ENCODE results near the gene ABTB1. TPM values are rescaled to one million over a fixed set of nuclear protein-coding genes. Genes with fewer than 3 reads are reported as not detected.

Gene ABTB1
- total RNA-seq, 2 experiments from 2014 or later = 63.4 to 65.5 TPM

DNA sequence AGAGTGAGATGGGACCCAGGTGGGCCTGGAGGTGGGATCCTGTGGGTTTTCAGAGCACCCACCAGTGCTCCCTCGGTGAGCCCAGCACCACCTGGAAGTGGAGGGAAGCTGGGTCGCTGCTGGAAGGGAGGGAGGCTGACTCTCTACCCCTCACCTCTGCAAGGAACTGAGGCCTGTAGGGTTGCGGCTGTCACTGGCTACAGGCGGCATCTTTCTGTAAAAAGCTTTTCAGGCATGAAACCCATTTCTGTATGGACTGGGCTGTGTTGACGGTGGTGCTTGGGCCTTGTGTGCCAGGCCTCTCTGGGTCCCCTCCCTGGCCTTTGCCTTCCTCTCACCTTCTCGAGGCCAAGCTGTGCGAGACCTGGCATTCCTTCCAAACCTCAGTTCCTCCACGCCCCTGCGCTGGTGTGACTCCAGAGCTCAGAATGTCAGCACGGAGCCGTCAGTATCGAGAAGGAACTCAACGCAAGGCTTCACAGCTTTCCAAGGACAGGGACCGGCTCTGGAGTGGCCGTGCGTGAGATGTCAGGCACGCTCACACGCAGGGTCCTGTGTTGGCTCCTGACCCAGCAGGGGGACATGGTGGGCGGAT lies 16.6 kb downstream of the ABTB1 start:
- POLR2A ChIA-PET = no interaction called here
- Mint-ChIP-seq H3K27ac (no peak overlapping the region), H3K36me3 (no peaks in the 10 kb centered on the region), H3K9me3 (no peaks in the 10 kb centered on the region), H3K27me3 (peaks cover 2% of the 10 kb centered on the region), H3K4me3 (no peak overlapping the region), H3K4me1 (no peaks in the 10 kb centered on the region)
- DNase-seq (no peak), ATAC-seq (ENCODE audit: low read depth) (no peak)

GRCh38 chr3:127690106-127690505 lies 17.4 kb downstream of the ABTB1 start:
- Mint-ChIP-seq H3K4me1 (no peaks in the 10 kb centered on the region), H3K4me3 (no peak overlapping the region), H3K36me3 (no peaks in the 10 kb centered on the region), H3K9me3 (no peaks in the 10 kb centered on the region), H3K27ac (no peak overlapping the region), H3K27me3 (no peaks in the 10 kb centered on the region)
- POLR2A ChIA-PET = no interaction called here
- DNase-seq (no peak), ATAC-seq (ENCODE audit: low read depth) (no peak)

DNA sequence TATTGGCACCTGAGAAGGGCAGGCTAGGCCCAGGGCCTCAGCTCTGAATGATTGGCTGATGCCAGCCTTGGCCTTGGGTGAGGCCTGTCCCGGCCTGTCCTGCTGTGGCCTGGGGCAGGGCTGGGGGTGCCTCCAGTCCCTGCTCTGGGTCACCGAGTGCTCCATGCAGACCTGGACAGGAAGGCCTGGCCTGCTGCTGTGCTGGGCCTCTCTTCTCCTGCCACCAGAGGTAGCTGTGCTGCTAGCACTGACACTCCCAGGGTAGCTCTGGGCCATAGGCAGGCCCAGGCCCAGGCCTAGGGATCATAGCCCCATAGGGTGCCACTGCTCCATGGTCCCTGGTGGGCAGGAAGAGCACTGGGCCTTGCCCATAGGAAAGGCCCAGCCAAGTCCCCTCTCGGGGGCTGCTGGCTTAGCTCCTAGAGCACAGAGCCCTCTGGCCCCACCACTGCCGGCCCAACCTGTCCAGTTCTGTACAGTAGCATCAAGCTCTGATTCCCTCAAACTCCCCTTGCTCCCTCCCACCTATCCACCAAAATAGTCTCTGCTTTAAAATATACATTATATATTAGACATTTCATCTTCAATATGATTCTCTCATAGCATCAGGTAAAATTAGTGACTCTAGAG lies 18.2 kb downstream of the ABTB1 start:
- POLR2A ChIA-PET = no interaction called here
- Mint-ChIP-seq H3K4me1 (no peaks in the 10 kb centered on the region), H3K27me3 (no peaks in the 10 kb centered on the region), H3K9me3 (no peaks in the 10 kb centered on the region), H3K36me3 (no peaks in the 10 kb centered on the region), H3K27ac (no peak overlapping the region), H3K4me3 (no peak overlapping the region)
- DNase-seq = no peak
- ATAC-seq (ENCODE audit: low read depth) = peak; percentile 51

DNA sequence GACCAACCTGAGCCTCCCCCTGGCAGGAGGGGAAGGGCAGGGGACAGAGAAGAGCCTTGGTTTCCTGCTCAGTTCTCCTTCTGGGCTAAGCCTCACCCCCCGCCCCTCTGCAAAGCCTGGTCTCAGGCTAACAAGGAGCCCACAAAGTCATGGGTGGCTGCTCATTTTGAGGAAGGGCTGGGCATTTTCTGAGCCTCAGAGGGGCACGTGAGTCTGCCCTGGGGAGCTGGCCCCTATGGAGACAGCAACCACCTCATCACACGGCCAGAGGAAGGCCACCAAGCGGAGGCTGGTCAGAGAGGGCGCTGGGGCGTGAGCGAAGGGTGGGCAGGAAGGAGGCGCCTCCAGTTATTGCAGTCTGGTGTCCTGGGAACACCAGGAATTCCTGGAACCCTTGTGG lies 18.7 kb downstream of the ABTB1 start:
- H3K27me3 Mint-ChIP-seq = no peaks in the 10 kb centered on the region
- H3K27ac Mint-ChIP-seq = no peak overlapping the region
- H3K4me1 Mint-ChIP-seq = no peaks in the 10 kb centered on the region
- H3K9me3 Mint-ChIP-seq = no peaks in the 10 kb centered on the region
- DNase-seq = no peak
- no peak overlapping the region for H3K4me3 Mint-ChIP-seq
- no peak for ATAC-seq (ENCODE audit: low read depth)
- POLR2A ChIA-PET = no interaction called here
- no peaks in the 10 kb centered on the region for H3K36me3 Mint-ChIP-seq

DNA sequence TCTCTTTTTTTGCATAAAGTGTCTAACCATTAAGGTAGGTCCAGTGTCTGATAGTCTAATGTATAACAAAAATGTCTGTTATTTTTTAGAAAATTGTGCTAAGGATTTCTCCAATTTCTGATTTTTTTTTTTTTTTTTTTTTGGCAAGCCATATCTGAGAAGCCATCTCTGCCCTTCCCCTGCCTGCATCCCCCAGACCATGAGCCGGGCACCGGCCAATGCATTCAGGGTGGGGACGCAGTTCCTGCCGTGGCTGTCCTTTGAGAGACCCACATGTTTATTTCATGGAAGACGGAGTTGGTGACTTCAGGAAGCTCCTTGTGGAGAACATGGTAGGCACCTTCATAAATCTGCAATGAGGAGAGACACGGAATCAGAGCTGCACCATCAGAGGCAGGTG lies 19.2 kb downstream of the ABTB1 start:
- Mint-ChIP-seq H3K4me1 (no peaks in the 10 kb centered on the region), H3K4me3 (no peak overlapping the region), H3K27ac (no peak overlapping the region), H3K27me3 (no peaks in the 10 kb centered on the region), H3K9me3 (no peaks in the 10 kb centered on the region), H3K36me3 (no peaks in the 10 kb centered on the region)
- ATAC-seq (ENCODE audit: low read depth) (no peak), DNase-seq (no peak)
- POLR2A ChIA-PET = interaction anchor here (0.7 kb wide), 1 partner anchor 26 kb away, joined by 4 read pairs; no protein-coding TSS in a partner anchor

GRCh38 chr3:127692501-127693335 lies 20.0 kb downstream of the ABTB1 start:
- Mint-ChIP-seq H3K4me1 (no peaks in the 10 kb centered on the region), H3K4me3 (no peak overlapping the region), H3K9me3 (no peaks in the 10 kb centered on the region), H3K27ac (no peak overlapping the region), H3K36me3 (no peaks in the 10 kb centered on the region), H3K27me3 (no peaks in the 10 kb centered on the region)
- ATAC-seq (ENCODE audit: low read depth) = no peak
- DNase-seq = no peak
- POLR2A ChIA-PET = interaction anchor here (0.7 kb wide), 1 partner anchor 26 kb away, joined by 4 read pairs; no protein-coding TSS in a partner anchor

DNA sequence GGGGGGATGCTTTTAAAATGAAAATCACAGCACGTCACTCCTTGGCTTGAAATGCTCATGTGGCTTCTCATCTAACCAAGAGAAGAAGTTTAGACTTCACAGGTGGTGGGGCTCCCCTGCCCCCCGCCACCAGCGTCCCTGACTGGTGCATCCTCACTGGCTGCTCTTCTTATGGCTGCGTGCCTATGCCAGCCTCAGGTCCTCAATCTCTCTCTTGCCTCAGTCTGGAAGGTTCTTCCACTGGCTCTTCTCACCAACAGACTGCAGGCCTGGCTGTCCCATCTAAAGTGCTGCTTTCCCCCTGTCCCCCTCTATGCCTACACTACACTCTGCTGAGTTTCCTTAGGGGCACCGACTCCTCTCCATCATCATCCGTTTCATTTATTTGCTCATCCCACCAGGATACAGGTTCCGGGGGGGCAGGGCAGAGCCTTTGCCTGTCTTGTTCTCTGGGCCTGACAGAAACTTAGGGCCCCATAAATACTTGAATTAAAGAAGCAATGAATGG lies 20.6 kb downstream of the ABTB1 start:
- Mint-ChIP-seq H3K36me3 (no peaks in the 10 kb centered on the region), H3K4me1 (no peaks in the 10 kb centered on the region), H3K4me3 (no peak overlapping the region), H3K27me3 (no peaks in the 10 kb centered on the region), H3K9me3 (no peaks in the 10 kb centered on the region), H3K27ac (no peak overlapping the region)
- no peak for DNase-seq
- no peak for ATAC-seq (ENCODE audit: low read depth)
- POLR2A ChIA-PET = no interaction called here

DNA sequence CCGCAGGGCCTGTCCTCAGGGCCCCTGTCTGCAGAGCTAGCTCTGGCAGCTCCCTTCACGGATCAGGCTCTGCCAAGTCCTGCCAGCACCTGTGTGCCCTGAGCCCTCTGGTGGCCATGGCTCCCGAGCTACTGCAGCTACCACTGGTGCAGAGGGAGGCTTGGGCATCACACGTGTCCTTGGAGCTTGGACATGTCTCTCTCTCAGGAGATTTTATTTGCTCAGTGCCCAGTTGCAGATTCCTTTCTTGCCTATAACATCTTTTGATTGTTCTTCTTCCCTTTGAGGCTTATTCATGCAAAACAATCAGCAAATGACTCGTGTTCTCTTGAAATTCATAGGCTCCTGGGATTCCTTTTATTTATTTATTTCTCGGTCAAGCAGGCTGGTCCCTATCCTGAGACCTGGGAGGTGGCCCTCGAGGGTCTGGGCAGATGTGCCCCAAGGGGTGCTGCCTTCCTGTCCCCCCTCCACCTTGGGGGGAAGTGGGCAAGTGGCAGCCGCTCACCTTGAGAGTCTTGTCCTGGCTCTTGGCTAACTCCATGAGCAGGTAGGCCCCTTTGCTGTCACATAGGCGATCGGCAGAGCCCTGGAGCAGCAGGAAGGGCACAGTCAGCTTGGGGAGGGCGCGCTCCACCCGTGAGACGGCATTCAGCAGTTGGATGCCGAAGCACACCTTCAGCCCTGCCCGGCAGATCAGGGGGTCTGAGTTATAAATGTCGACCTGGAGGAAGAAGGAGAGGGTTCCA lies 21.9 kb downstream of the ABTB1 start:
- DNase-seq (peak; percentile 53), ATAC-seq (ENCODE audit: low read depth) (peak; percentile 74)
- no peak overlapping the region for H3K27ac Mint-ChIP-seq
- no peaks in the 10 kb centered on the region for H3K36me3 Mint-ChIP-seq
- POLR2A ChIA-PET = no interaction called here
- H3K4me1 Mint-ChIP-seq = no peaks in the 10 kb centered on the region
- no peaks in the 10 kb centered on the region for H3K9me3 Mint-ChIP-seq
- H3K27me3 Mint-ChIP-seq = no peaks in the 10 kb centered on the region
- H3K4me3 Mint-ChIP-seq = no peak overlapping the region

DNA sequence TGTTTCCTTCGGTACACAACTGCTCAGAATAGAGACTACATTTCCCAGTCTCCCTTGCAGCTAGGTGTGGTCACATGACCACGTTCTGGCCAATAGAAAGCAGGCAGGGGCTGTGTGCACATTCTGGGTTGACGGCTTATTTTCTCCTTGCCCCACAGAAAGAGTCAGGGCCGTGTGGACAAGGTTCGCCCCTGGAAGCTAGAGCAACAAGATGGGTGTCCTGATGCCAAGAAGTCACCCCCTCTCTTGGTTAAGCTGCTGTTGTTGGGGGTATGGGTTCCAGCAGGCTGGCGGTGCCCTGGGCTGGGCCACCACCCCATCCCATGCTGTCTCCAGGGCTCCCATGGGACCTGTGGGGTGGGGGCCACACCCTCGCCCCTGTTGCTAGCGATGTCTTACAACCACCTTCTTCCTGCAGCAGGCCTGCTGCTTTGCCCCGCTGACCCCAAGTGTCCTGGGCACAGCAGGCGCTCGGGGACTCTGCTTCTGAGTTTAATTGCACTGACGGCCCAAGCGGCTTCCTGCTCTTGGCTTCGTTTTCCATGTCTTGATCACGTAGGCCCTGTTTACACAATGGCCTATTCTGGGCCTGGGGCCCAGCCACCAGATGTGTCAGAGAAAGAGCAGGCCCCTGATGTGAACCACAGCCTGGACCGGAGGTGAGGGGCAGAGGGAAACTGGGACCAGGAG lies 24.9 kb downstream of the ABTB1 start:
- Mint-ChIP-seq H3K4me1 (no peaks in the 10 kb centered on the region), H3K36me3 (no peaks in the 10 kb centered on the region), H3K9me3 (no peaks in the 10 kb centered on the region), H3K27ac (no peak overlapping the region), H3K27me3 (no peaks in the 10 kb centered on the region), H3K4me3 (no peak overlapping the region)
- peak; percentile 62 for ATAC-seq (ENCODE audit: low read depth)
- POLR2A ChIA-PET = interaction anchor here (0.5 kb wide), 1 partner anchor 360 kb away, joined by 4 read pairs; no protein-coding TSS in a partner anchor
- no peak for DNase-seq

- ATAC-seq (ENCODE audit: low read depth) = no peak
- Mint-ChIP-seq H3K27ac (no peak overlapping the region), H3K27me3 (peaks cover 4% of the 10 kb centered on the region), H3K9me3 (no peaks in the 10 kb centered on the region), H3K4me3 (no peak overlapping the region), H3K36me3 (no peaks in the 10 kb centered on the region), H3K4me1 (no peaks in the 10 kb centered on the region)
- POLR2A ChIA-PET = no interaction called here
- no peak for DNase-seq
Measured at GRCh38 chr3:127698286-127698685, 25.5 kb downstream of the ABTB1 start.

DNA sequence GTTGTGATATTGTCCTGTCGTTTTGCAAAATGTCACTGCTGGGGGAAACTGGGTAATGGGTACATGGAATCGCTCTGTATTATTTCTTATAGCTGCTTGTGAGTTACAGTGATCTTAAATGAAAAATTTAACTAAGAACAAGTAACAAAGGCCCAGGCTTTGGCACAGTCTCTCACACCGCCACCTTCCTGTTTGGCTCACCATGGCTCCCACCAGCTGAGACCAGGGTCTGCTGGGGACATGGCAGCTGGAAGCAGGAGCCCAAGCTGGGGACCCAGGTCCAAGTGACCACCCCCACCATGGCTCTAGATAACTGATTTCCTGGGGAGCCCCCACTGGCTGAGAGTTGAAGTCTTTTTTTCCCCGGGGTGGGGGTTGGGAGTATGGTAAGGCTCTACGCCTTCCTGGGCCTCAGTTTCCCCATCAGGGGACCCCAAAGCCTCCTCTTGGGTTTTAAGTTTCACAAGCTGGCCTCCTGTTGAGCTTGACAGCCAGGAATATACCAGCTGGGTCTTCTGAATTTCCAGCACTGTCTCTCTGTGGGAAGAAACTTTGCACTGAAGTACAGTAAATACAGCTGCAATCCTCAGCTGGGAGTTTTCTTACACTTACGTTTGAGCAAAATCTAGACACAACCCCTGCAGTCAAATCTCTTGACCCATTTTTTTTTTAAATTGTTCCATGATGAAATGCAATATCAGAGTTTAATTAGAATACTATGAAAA lies 26.1 kb downstream of the ABTB1 start:
- ATAC-seq (ENCODE audit: low read depth) = no peak
- POLR2A ChIA-PET = no interaction called here

More for the DNA sequence above, 26.1 kb downstream of the ABTB1 start:
- peaks cover 10% of the 10 kb centered on the region for H3K27me3 Mint-ChIP-seq
- no peak for DNase-seq
- H3K27ac Mint-ChIP-seq = no peak overlapping the region
- no peaks in the 10 kb centered on the region for H3K4me1 Mint-ChIP-seq
- no peaks in the 10 kb centered on the region for H3K36me3 Mint-ChIP-seq
- H3K9me3 Mint-ChIP-seq = no peaks in the 10 kb centered on the region
- H3K4me3 Mint-ChIP-seq = no peak overlapping the region
